ENCODE results near the gene CUX1.
"Not testable (repeated sequence)": the region's sequence is repeated elsewhere in the genome, so short reads cannot be mapped to it uniquely, and the experiment has no call there.

CUX1 gene

DNA sequence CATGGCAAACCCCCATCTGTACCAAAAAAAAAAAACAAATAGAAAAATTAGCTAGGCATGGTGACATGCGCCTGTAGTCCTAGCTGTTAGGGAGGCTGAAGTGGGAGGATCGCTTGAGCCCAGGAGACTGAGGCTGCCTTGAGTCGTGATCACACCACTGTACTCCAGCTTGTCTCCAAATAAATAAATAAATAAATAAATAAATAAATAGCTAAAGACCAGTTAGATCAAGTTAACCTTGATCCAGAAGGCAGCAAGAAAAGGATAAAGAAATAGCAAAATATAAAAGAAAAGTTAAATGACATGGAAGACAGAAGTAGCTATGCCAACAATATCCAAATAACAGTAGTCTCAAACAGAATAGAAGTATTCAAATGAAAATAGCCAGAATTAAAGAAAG is 337.0 kb downstream of the CUX1 start:
- no peak for FAIRE-seq

DNA sequence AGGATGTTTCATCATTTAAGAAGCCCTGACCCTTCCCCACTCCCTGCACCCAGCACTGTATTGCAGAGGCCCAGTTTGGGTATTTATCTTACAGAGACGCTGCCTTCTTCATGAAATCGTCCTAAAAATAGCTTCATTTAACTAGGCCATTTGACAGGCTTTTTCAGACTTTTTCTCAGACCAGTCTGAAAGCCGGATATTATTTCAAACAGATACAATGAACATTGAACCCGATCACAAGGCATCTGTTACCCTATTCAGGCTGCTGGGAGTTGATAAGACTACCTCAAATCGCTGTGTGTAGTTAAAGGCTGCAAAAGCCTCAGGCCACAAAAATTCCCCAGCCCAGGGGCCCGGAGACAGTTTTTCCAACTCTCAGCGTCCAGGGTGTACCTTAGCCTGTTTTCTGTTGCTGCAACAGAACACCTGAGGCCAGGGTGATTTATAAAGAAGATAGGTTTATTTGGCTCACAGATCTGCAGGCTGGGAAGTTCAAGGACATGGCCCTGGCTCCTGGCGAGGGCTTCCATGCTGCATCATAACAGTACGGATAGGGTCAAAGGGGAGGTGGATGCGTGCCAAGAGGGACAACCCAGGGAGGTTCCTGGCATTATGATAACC is 338.5 kb downstream of the CUX1 start:
- no peak for FAIRE-seq

DNA sequence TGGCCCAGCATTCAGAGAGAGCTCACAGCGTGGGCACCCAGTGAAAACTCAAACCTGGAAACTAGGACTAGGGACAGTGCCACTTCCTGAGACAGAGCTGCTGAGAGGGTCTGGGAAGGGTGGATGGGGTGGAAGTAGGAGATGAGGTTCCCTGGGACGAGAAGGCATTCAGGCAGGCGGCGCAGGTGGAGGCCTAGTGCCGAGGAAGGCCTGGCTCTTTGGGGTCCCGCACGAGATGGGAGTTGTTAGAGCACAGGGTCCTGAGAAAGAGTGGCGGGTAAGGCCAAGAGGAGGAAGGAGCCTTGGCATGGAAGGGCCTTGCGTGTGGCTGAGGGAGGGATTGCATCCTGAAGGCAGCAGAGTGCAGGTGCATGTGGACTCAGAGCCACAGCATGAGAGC is 339.4 kb downstream of the CUX1 start:
- FAIRE-seq = no peak

DNA sequence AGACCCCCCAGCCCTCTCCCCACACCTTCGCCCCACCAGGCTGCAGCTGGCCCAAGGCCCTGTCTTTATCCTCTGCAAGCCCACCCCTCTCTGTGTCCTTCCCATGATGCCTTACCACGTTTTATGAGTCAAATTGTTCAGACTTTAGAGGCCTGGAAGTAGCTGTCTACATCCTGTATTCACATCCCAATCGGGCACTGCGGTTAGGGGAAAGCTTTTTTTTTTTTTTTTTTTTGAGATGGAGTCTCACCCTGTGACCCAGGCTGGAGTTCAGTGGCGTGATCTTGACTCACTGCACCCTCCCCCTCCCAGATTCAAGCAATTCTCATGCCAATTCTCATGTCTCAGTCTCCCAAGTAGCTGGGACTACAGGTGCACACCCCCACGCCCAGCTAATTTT is 347.7 kb downstream of the CUX1 start:
- no peak for FAIRE-seq

DNA sequence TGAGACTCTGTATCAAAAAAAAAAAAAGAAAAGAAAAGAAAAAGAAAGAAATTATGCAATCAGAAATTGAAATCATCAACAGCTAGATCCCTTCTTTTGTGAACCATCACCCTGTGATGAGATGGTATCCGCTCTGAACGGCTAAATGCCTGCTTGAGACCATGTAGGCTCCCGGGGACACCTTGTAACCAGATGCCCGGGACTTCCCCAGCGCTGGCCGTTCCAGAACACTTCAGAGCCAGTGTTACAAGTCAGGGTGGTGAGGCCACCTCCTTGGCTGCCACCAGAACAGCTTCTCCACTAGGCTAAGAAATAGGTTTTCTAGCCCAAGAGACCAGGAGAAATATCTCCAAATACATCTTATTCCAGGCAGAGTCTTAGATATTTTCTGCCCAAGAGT is 349.8 kb downstream of the CUX1 start:
- no peak for FAIRE-seq

DNA sequence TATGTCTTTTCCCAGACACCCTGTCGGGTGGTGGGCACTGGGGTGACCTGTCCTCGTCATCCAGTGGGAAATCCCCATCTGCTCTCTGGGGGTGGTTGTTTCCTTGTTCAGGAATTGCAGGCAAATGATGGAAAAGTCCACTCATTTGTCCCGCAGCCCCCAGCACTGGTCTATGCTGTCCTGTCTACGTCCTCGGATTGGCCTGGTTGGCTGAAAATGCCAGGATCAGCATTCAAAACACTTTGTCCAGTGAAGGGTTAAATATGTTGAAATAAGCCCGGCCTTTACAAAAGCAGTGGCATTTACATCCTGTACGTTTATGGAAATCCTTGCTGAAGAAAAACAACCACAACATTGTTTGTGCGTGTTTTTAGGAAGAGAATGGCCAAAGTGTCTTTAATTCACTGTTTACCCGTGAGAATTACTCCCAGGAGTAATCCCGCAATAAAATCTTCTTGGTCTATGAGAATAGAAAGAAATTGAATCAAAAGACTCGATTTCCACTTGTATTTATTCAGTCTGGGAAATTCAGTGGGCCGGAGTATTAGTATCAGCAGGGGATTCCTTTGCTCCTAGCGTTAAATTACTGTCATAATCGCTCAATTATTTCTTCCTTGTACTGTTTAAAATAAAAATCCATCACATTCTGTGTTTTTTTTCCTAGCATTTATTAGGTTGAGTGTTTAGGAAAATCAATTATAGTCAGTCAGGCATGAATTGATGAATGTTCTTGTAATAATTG is 352.4 kb downstream of the CUX1 start:
- FAIRE-seq = no peak

DNA sequence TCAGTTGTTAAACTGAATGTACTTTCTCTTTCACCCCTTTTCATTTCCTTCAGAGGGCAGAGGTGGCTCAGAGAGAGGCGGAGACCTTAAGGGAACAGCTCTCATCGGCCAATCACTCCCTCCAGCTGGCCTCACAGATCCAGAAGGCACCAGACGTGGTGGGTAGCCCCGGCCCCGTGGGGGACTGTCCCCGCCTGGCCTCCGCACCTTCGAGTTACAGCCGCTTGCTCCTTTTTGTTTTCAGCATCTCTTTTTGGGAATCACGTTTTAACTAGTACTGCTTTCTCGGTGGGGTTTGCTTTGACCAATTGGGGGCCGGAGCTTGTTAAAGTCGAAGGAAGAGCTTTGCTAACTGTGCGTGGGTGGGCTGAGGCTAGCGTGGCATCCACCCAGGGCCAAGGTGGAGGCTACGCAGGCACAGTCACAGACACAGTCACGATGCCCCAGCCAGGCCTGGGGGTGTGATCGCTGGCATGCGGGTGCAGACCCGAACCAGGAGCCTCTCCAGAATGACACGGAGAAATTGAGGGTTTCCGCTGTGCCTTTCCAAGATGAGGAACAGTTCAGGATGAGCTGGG is 353.1 kb downstream of the CUX1 start:
- no peak for FAIRE-seq

DNA sequence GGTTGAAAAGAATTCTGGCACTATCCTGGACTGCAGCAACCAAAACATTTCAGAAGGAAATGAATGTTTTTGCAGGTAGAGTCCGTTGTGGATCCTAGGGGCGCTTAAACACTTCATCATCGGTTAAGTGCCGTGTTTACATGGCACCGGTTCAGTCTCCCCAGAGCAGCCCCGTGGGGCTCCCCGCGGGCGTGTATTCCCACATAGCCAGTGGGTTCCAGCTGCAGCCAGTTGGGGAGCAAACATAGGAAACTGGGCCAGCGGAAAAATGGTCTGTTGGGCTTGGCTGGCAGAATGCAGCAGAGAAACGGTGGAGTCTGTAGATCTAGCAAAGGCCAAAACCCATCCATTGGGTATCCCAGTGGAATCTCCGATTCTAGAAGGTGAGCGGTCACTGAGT is 356.2 kb downstream of the CUX1 start:
- FAIRE-seq = no peak

DNA sequence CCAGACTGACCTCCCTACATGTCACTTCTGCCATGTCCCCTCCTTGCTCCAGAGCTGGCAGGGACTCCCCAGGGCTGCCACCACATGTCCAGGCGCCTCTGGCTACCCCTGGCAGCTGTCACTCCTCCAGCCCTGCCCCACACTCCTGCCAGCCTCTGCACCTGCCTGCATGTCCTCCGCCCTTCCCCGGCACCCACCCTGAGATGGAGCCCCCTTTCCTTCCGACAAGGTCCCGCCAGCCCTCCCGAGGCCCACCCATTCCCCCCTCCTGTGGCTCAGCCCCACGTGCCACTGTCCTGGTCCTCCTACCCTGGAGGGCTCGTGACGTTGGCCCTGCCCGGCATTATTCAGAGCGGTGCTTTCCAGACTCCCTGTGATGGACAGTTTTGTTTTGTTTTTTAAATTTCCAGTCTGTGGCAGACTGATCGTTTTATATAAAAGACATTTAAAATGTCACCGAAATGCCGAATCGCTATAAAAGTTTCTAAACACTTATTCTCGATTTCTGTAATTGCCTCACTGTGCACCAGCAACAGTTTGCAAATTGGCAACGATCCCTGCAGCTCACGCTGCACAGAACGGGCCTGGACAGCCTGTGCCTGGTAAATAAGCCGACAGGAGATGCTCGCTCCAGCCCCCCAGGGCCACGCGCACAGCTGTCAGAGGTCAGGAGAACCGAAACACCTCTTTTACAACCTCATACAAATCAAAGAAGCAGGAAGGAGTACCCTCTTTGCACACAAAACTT is 358.2 kb downstream of the CUX1 start:
- no peak for FAIRE-seq

DNA sequence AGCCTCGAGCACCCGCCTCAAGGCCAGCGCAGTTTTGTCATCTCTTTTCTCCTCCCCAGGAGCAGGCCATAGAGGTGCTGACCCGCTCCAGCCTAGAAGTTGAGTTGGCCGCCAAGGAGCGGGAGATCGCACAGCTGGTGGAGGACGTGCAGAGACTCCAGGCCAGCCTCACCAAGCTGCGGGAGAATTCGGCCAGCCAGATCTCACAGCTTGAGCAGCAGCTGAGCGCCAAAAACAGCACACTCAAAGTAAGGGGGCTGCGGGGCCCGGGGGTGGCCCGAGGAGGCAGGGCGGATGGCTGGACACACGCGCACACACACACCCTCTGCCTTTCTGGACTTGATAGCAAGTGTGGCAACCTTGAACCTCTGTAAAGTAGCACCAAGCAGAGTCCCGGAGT is 361.0 kb downstream of the CUX1 start:
- no peak for FAIRE-seq

DNA sequence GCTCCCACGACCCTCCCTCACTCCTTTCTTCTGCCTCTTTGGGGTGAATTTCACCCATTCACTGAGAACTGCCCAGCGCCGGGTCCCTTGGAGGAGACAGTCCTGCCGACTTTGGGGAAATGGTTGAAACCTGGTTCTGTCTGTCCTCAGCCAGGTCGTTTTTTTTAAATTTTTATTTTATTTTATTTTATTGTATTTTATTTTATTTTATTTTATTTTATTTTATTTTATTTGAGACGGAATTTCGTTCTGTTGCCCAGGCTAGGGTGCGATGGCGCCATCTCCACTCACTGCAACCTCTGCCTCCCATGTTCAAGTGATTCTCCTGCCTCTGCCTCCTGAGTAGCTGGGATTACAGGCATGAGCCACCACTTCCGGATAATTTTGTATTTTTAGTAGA is 363.3 kb downstream of the CUX1 start:
- no peak for FAIRE-seq

DNA sequence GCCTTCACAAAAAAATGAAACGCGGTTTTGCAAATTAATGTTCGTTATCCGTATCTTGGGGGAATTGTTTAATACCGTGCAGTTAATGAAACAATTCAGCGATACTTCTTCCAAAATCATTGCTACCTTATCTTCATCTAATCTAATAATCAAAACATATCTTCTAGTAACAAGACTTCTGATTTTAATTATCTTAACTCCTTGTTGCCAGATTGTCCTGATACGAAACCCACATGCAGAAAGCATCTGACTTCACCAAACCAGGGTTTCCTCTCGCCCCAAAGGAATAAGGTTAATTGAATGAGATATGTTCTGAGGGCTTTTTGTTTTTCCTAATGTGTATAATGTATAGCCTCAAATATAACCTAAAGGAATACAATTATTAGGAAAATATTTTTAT is 364.1 kb downstream of the CUX1 start:
- no peak for FAIRE-seq

DNA sequence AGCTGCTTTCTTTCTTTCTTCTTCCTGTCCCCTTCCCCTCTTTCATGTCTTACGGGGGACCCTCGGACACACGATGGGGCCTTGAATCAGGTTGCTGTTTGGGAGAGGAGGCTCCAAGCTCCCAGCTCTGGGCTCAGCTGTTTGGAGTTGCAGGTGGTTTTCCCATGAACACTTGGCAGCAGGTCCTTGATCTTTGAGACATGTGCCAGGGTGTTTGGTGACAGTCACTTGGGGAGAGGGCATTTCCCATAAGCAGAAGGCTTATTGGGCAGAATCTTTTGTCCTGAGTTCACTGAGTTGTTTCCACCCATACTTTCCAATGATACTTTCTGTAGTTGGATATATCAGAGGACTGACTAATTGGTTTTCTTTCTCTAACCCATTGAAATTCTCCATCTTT is 364.6 kb downstream of the CUX1 start:
- FAIRE-seq = no peak

DNA sequence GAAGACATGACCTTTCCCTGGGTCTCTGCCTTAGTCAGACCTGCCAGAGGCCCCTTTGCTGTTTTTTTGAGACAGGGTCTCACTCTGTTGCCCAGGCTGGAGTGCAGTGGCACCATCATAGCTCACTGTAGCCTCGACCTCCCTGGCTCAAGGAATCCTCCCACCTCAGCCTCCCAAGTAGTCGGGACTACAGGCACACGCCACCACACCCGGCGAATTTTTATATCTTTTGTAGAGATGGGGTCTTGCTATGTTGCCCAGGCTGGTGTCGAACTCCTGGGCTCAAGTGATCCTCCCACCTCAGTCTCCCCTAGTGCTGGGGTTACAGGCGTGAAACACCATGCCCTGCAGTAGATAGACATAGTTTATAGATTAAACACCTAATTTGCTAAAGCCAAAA is 366.4 kb downstream of the CUX1 start:
- FAIRE-seq = not testable (repeated sequence)

DNA sequence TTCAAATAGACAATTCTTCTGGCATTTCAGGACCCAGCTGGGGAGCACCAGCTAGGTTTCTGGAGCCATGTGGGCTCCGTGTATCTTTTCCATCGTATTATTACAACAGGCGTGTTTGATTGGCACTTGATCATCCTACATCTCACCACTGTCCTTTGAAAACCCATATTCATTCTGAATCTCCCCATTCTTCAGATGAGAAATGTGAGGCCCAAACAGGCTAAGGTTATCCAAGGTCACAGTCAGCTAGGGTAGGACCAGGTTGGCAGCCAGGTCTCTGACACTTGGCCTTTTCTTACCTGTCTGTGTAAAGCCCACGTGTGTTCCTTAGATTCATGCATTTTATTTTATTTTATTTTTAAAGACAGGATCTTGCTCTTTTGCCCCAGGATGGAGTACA is 366.9 kb downstream of the CUX1 start:
- no peak for FAIRE-seq

DNA sequence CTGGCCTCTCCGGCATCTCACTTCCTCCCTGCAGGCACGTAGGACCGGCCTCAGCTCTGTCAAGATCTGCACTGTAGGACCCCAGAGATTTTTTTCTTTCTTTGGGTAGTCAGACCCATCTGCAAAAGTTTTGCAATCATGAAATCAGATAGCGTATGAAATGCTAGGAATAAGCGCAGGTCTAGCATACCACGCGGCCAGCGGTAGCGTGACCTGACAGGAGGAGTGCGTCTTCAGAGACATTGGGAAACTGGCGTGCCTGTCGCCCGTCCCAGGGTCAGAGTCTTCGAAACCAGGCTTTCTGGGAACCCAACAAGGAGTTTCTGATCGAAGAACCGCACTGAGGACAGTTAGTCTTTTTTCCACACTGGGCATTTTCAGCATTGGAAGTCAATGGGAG is 368.4 kb downstream of the CUX1 start:
- no peak for FAIRE-seq

DNA sequence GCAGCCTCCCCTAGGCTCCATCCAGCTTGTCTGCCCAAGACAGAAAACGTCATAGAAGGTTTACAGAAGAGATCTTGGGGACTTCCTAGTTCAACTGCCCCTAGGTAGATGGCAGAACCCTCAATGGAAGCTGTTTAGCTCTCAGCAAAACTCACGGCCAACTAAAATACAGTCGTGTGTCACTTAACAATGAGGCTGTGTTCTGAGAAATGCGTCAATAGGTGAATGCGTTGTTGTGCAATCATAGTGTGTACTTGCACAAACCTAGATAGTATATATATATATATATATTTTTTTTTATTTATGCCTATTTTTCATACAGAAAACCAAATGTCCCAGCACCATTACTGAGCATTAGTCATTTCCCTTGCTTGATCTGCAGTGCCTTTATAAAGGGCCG is 368.9 kb downstream of the CUX1 start:
- FAIRE-seq = no peak

DNA sequence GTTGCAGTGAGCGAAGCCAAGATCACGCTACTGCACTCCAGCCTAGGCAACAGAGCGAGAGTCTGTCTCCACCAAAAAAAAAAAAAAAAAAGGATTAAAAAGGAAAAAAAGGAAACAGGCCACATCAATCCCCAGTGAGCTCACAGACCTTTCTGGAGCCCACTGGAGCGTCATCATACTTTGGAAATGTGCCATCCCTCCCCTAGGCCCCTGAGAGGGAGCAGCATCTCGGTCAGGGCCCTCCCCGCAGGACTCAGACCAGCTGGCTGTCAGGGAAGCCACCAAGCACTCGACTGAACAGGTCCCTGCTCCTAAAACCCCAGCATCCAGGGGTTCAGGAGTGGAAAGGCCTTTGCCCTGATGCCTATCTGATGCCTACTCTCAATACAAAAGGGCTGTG is 371.3 kb downstream of the CUX1 start:
- FAIRE-seq = no peak

DNA sequence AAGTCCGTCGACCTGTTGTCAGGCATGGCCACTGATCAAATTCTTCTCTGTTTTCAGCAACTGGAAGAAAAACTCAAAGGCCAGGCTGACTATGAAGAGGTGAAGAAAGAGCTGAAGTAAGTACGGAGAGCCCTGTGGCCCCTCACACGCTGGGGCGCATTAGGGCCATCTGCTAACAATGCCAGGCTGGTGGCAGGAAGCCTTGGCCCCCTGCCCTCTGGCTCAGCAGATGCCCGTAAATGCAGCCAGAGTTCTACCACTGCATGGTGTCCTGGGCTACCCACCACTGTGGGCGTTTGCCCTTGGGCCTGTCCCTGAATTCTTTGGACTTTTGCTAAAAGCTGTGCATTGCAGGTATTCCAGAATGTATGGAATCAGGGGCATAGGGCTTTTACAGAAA is 372.3 kb downstream of the CUX1 start:
- no peak for FAIRE-seq

DNA sequence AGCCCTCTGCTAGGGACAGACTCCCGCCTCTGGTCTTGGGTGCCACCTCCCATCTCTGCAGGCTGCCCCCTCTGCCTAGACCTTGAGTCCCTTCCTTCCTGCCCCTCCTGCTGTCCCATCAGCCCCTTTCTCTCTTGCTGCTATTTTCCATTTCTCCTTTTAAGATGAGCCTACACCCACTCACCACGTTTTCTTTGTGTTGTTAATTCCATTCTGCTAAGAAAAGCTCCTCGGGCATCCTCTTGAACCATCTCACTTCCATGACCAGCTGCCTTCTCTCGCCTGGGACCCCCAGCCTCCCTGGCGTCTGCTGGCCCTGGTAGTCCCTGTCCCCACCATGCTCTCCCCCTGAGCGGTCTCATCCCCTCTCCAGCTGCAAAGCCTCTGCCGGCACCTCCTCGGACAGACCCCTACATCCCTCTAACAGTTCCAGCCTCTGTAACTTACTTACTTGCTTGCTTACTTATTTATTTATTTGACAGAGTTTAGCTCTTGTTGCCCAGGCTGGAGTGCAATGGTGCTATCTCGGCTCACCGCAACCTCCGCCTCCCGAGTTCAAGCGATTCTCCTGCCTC is 373.4 kb downstream of the CUX1 start:
- no peak for FAIRE-seq

DNA sequence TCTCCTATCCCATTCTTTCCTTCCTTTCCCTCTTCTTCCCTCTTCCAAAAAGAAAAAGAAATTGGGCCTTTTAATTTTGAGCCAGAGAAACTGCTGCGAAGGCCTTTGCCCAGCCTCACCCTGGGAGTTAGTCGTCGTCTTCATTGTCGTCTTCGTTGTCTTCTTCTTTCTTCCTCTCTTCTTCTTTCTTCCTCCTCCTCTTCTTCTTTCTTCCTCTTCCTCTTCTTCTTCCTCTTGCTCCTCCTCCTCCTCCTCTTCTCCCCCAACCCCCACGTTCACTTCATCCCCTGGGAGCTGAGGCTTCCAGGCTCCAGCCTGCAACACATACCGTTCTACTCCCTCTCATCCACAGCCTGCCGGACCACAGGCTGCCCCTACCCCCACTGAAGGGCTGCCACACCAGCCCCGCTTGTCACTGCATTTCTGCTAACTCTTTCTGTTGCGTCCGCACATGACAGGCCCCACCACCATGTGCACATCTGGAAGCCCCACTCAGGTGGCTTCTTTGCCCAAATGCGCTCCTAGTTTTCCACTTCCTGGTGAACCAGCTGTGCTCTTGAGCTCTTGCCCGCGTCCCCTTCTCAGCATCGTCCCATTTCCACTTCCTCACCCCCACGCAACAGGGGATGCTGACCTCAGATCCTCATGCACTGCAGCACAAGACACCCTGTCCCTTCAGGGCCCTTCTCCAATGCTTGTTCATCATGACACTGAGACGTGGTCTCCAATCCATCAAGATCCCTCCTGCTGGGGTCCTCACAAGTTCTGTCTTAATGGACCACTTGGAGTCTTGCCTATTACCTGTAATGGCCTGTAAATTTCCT is 374.3 kb downstream of the CUX1 start:
- FAIRE-seq = no peak

DNA sequence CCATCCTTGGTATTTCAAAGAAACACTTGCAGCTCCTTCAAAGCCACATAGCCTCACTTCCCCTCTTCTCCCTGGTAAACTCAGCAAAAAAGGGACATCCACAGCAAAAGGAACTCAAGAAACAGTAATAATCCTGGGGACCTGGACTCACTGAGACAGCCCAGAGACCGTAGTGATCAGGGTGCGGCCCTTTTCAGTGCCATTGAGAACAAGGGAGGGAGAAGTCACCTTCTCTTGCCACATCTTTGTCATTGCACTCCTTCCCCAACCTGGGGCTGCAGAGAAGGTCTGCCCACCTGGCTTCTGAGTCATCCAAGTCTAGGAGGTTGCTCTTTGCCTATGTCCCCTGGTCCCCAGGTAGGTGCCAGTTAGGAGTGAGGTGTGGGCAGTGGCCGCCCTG is 375.4 kb downstream of the CUX1 start:
- FAIRE-seq = no peak

DNA sequence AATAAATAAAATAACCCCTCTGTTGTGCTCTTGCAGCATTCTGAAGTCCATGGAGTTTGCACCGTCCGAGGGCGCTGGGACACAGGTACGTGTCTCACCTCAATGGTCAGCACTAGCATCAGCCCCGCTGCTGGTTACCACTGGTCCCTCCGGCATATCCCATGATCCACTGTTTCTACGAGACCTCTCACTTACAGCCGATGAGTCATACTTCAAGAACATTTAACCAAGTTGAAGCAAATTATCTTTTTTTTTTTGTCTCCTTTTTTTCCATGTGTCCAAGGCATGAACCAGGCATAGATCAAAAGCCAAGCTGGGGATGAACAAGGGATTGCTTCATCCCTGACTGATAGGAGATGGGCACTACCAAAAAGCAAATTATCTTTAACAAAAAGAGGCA is 376.4 kb downstream of the CUX1 start:
- no peak for FAIRE-seq

Data from A204.1 (cell line).